HAP-1 (cell line): ENCODE measurements around the gene GPR68.
"Not testable (repeated sequence)": the region's sequence is repeated elsewhere in the genome, so short reads cannot be mapped to it uniquely, and the experiment has no call there.

Experiments
- DNase-seq, 2 experiments: peaks; one replicate each; pipeline ENCODE4 v3.0.0-alpha.2; 2016 to 2020; ENCODE audit warnings: low spot score in 2 of 2
- H3K27me3 ChIP-seq: fragments of 250-450 bp; sonication (Bioruptor Pico); 2 replicates; pipeline ENCODE4 v1.5.1; 2020; ENCODE audit warnings: low read depth, mild to moderate bottlenecking, moderate library complexity
- H3K36me3 ChIP-seq: fragments of 250-450 bp; sonication (Bioruptor Pico); replicated peaks from 2 replicates; pipeline ENCODE4 v1.5.1; 2020; ENCODE audit warnings: mild to moderate bottlenecking
- H3K4me1 ChIP-seq: fragments of 250-450 bp; sonication (Bioruptor Pico); 2 replicates; pipeline ENCODE4 v1.5.1; 2020; ENCODE audit warnings: mild to moderate bottlenecking
- H3K4me3 ChIP-seq: fragments of 250-450 bp; sonication (Bioruptor Pico); 2 replicates; pipeline ENCODE4 v1.5.1; 2020; ENCODE audit warnings: mild to moderate bottlenecking, moderate library complexity
- H3K9me3 ChIP-seq: fragments of 250-450 bp; sonication (Bioruptor Pico); 2 replicates; pipeline ENCODE4 v1.5.1; 2020; ENCODE audit warnings: mild to moderate bottlenecking, moderate library complexity
- in situ Hi-C: fragments of 300-500 bp; cut with MboI; formaldehyde crosslinking; loops from 3 replicates; pipeline ENCODE4 v1.14.3; 2020; ENCODE audit warnings: low sequenced_read_pairs, inconsistent platforms, mixed read lengths

The GPR68 gene

GRCh38 chr14:91202234-91202974 lies 42.1 kb downstream of the GPR68 start:
- in situ Hi-C loops = no loop called here
- Histone ChIP-seq H3K4me1 (no peaks in the 10 kb centered on the region), H3K36me3 (peaks cover 26% of the 10 kb centered on the region)

GRCh38 chr14:91200802-91201201 lies 43.7 kb downstream of the GPR68 start:
- peaks cover 25% of the 10 kb centered on the region for H3K36me3 ChIP-seq
- H3K4me1 ChIP-seq, H3K27me3 ChIP-seq, H3K4me3 ChIP-seq, DNase-seq, in situ Hi-C loops: not testable (repeated sequence)
- H3K9me3 ChIP-seq = peaks cover 13% of the 10 kb centered on the region; the same call in 1 of the 2 replicates

More at GRCh38 chr14:91202234-91202974, 42.1 kb downstream of the GPR68 start:
- Histone ChIP-seq H3K4me3 (no peak overlapping the region), H3K9me3 (peaks cover 13% of the 10 kb centered on the region; the same call in 1 of the 2 replicates), H3K27me3 (no peaks in the 10 kb centered on the region)
- DNase-seq = no peak

- no peaks in the 10 kb centered on the region for H3K4me1 ChIP-seq
- H3K27me3 ChIP-seq = no peaks in the 10 kb centered on the region
- H3K9me3 ChIP-seq = peaks cover 13% of the 10 kb centered on the region; the same call in 1 of the 2 replicates
- H3K36me3 ChIP-seq = peaks cover 21% of the 10 kb centered on the region
- DNase-seq = no peak
- H3K4me3 ChIP-seq = no peak overlapping the region
- in situ Hi-C loops = no loop called here
Measured at GRCh38 chr14:91197631-91198030, 46.9 kb downstream of the GPR68 start.

GRCh38 chr14:91195881-91196280 lies 48.6 kb downstream of the GPR68 start:
- Histone ChIP-seq H3K36me3 (peaks cover 19% of the 10 kb centered on the region), H3K27me3 (no peaks in the 10 kb centered on the region), H3K4me3 (no peak overlapping the region), H3K9me3 (peaks cover 10% of the 10 kb centered on the region; the same call in 1 of the 2 replicates), H3K4me1 (no peaks in the 10 kb centered on the region)
- in situ Hi-C loops = no loop called here
- DNase-seq = no peak

GRCh38 chr14:91193069-91193468 lies 51.4 kb downstream of the GPR68 start:
- H3K9me3 ChIP-seq = no peaks in the 10 kb centered on the region
- no peaks in the 10 kb centered on the region for H3K4me1 ChIP-seq
- in situ Hi-C loops = no loop called here
- no peak overlapping the region for H3K4me3 ChIP-seq
- H3K27me3 ChIP-seq = no peaks in the 10 kb centered on the region
- H3K36me3 ChIP-seq = peaks cover 15% of the 10 kb centered on the region
- no peak for DNase-seq

GRCh38 chr14:91190853-91191252 lies 53.7 kb downstream of the GPR68 start:
- DNase-seq = no peak
- in situ Hi-C loops = no loop called here
- no peaks in the 10 kb centered on the region for H3K4me1 ChIP-seq
- H3K36me3 ChIP-seq = peaks cover 9% of the 10 kb centered on the region
- H3K4me3 ChIP-seq = no peak overlapping the region
- H3K9me3 ChIP-seq = no peaks in the 10 kb centered on the region
- no peaks in the 10 kb centered on the region for H3K27me3 ChIP-seq

- in situ Hi-C loops = no loop called here
- H3K9me3 ChIP-seq = no peaks in the 10 kb centered on the region
Measured at GRCh38 chr14:91187271-91187670, 57.2 kb downstream of the GPR68 start.

GRCh38 chr14:91186515-91187066 lies 57.9 kb downstream of the GPR68 start:
- no peaks in the 10 kb centered on the region for H3K27me3 ChIP-seq
- H3K36me3 ChIP-seq = peaks cover 19% of the 10 kb centered on the region
- DNase-seq = no peak
- no peaks in the 10 kb centered on the region for H3K9me3 ChIP-seq
- in situ Hi-C loops = no loop called here
- no peak overlapping the region for H3K4me3 ChIP-seq
- H3K4me1 ChIP-seq = no peaks in the 10 kb centered on the region

More at GRCh38 chr14:91187271-91187670, 57.2 kb downstream of the GPR68 start:
- peaks cover 16% of the 10 kb centered on the region for H3K36me3 ChIP-seq
- H3K27me3 ChIP-seq = no peaks in the 10 kb centered on the region
- H3K4me3 ChIP-seq = no peak overlapping the region
- no peak for DNase-seq
- no peaks in the 10 kb centered on the region for H3K4me1 ChIP-seq

- in situ Hi-C loops = no loop called here
- no peak overlapping the region for H3K4me3 ChIP-seq
- DNase-seq = no peak
Measured at GRCh38 chr14:91185721-91186120, 58.8 kb downstream of the GPR68 start.

GRCh38 chr14:91184559-91184958 lies 59.9 kb downstream of the GPR68 start:
- H3K4me3 ChIP-seq = no peak overlapping the region
- H3K27me3 ChIP-seq = no peaks in the 10 kb centered on the region
- peaks cover 18% of the 10 kb centered on the region for H3K36me3 ChIP-seq
- H3K9me3 ChIP-seq = no peaks in the 10 kb centered on the region
- in situ Hi-C loops = no loop called here
- no peak for DNase-seq
- H3K4me1 ChIP-seq = no peaks in the 10 kb centered on the region

More at GRCh38 chr14:91185721-91186120, 58.8 kb downstream of the GPR68 start:
- Histone ChIP-seq H3K9me3 (no peaks in the 10 kb centered on the region), H3K27me3 (no peaks in the 10 kb centered on the region), H3K36me3 (peaks cover 19% of the 10 kb centered on the region), H3K4me1 (no peaks in the 10 kb centered on the region)

GRCh38 chr14:91182753-91183152 lies 61.8 kb downstream of the GPR68 start:
- in situ Hi-C loops, H3K4me3 ChIP-seq: not testable (repeated sequence)
- H3K36me3 ChIP-seq = peaks cover 11% of the 10 kb centered on the region

More at GRCh38 chr14:91182753-91183152, 61.8 kb downstream of the GPR68 start:
- not testable (repeated sequence) for DNase-seq, H3K27me3 ChIP-seq, H3K9me3 ChIP-seq, H3K4me1 ChIP-seq
